H1 (cell line): Measurements from ENCODE around the gene COMP. TPM values are rescaled to one million over a fixed set of nuclear protein-coding genes. Genes with fewer than 3 reads are reported as not detected.

Experiments used
- CTCF ChIA-PET: fragments of 300-600 bp; sonication (Branson Sonifier 250); formaldehyde crosslinking; loops from one replicate; lab custom pipeline; 2021; ENCODE audit not compliant: partially characterized antibody; lab: Charles Lee
- POLR2A ChIA-PET: fragments of 300-600 bp; sonication (Branson Sonifier 250); formaldehyde crosslinking; loops from one replicate; lab custom pipeline; 2021; ENCODE audit warnings: inconsistent platforms; ENCODE audit not compliant: partially characterized antibody; lab: Charles Lee
- DNase-seq, 2 experiments: peaks; one replicate each; pipeline versions ENCODE4 v3.0.0 to v3.0.0-alpha.2; 2010 to 2022; ENCODE audit warnings: low spot score in 2 of 2, low read depth in 1 of 2, mixed read lengths in 1 of 2
- FAIRE-seq: peaks from 2 replicates; lab custom pipeline; 2011; peaks lifted over from hg19 to GRCh38; lab: Jason Lieb, UNC
- H2AFZ ChIP-seq: 2 replicates; pipeline ENCODE4 v1.8.1; 2012; ENCODE audit warnings: low read length, inconsistent platforms
- H2AK5ac ChIP-seq: 2 replicates; pipeline ENCODE4 v1.6.1; 2013; ENCODE audit warnings: low read depth, low read length
- H2BK120ac ChIP-seq: replicated peaks from 2 replicates; pipeline ENCODE3; 2013; ENCODE audit warnings: low read depth, low read length, inconsistent platforms
- H2BK12ac ChIP-seq: 2 replicates; pipeline ENCODE4 v1.6.1; 2013; ENCODE audit warnings: low read depth, low read length
- H2BK15ac ChIP-seq: 2 replicates; pipeline ENCODE4 v1.6.1; 2013; ENCODE audit warnings: low read length
- H2BK20ac ChIP-seq: 2 replicates; pipeline ENCODE4 v1.6.1; 2013; ENCODE audit warnings: low read length
- H2BK5ac ChIP-seq: 2 replicates; pipeline ENCODE4 v1.6.1; 2013; ENCODE audit warnings: low read depth, low read length
- H3K14ac ChIP-seq: 2 replicates; pipeline ENCODE4 v1.6.1; 2013; ENCODE audit warnings: inconsistent platforms; ENCODE audit not compliant: insufficient read length
- H3K18ac ChIP-seq: 2 replicates; pipeline ENCODE4 v1.6.1; 2013; ENCODE audit warnings: low read length; ENCODE audit errors: extremely low read depth
- H3K23ac ChIP-seq: 2 replicates; pipeline ENCODE4 v1.6.1; 2013; ENCODE audit warnings: inconsistent platforms; ENCODE audit not compliant: insufficient read length
- H3K23me2 ChIP-seq: 2 replicates; pipeline ENCODE4 v1.6.1; 2013; ENCODE audit warnings: low read depth, low read length
- H3K27ac ChIP-seq: 2 replicates; pipeline ENCODE4 v1.6.1; 2011; ENCODE audit warnings: low read depth, low read length, inconsistent platforms
- H3K27me3 ChIP-seq, 4 experiments: replicated peaks in 1 of 4; 1 replicate in 1 of 4; 2 replicates in 3 of 4; pipeline versions ENCODE4 v1.6.1 to v1.8.1; 2011 to 2013; ENCODE audit warnings: low read length in 3 of 4, mild to moderate bottlenecking in 3 of 4, inconsistent platforms in 2 of 4, mixed read lengths in 2 of 4, moderate library complexity in 1 of 4; ENCODE audit not compliant: control insufficient read depth in 3 of 4, insufficient read depth in 3 of 4; ENCODE audit errors: extremely low read depth in 1 of 4
- H3K36me3 ChIP-seq, 4 experiments: 2 replicates each; pipeline versions ENCODE4 v1.6.1 to v1.8.1; 2011 to 2013; ENCODE audit warnings: mild to moderate bottlenecking in 4 of 4, low read length in 3 of 4, moderate library complexity in 2 of 4, control low read depth in 1 of 4, inconsistent platforms in 1 of 4; ENCODE audit not compliant: insufficient read depth in 4 of 4, control insufficient read depth in 2 of 4
- H3K4ac ChIP-seq: replicated peaks from 2 replicates; pipeline ENCODE3; 2013; ENCODE audit warnings: low read length, low read depth, mixed read lengths, inconsistent platforms; ENCODE audit not compliant: insufficient read length
- H3K4me1 ChIP-seq, 4 experiments: replicated peaks in 1 of 4; 1 replicate in 1 of 4; 2 replicates in 3 of 4; pipeline versions ENCODE4 v1.6.1 to v1.8.1; 2011 to 2013; ENCODE audit warnings: low read length in 3 of 4, inconsistent platforms in 2 of 4, mixed read lengths in 1 of 4; ENCODE audit not compliant: insufficient read depth in 4 of 4, control insufficient read depth in 3 of 4
- H3K4me2 ChIP-seq, 2 experiments: 2 replicates each; pipeline versions ENCODE4 v1.6.1 to v1.8.1; 2011 to 2013; ENCODE audit warnings: low read depth in 2 of 2, low read length in 2 of 2, control low read depth in 1 of 2, inconsistent platforms in 1 of 2, mild to moderate bottlenecking in 1 of 2; ENCODE audit not compliant: insufficient read depth in 1 of 2
- H3K4me3 ChIP-seq, 4 experiments: fragments of 200-600, 300-600 bp in 1 of 4; sonication (generic), shearing (Covaris generic), sonication (Bioruptor Twin) in 1 of 4; 2 replicates each; pipeline versions ENCODE4 v1.5.1 to v1.8.1; 2011 to 2016; ENCODE audit warnings: low read length in 4 of 4, low read depth in 3 of 4, control low read depth in 2 of 4, inconsistent platforms in 2 of 4, mild to moderate bottlenecking in 2 of 4, mixed read lengths in 1 of 4, moderate library complexity in 1 of 4; ENCODE audit not compliant: insufficient read depth in 2 of 4; ENCODE audit errors: extremely low read depth in 1 of 4
- H3K56ac ChIP-seq: replicated peaks from 2 replicates; pipeline ENCODE3; 2013; ENCODE audit warnings: low read depth, mild to moderate bottlenecking, mixed read lengths, low read length, inconsistent platforms; ENCODE audit not compliant: insufficient read length
- H3K79me1 ChIP-seq: 2 replicates; pipeline ENCODE4 v1.6.1; 2013; ENCODE audit warnings: low read depth, low read length, control low read depth
- H3K79me2 ChIP-seq, 2 experiments: 2 replicates each; pipeline versions ENCODE4 v1.6.1 to v1.8.1; 2012 to 2013; ENCODE audit warnings: low read length in 2 of 2, mild to moderate bottlenecking in 2 of 2, inconsistent platforms in 1 of 2; ENCODE audit not compliant: insufficient read depth in 2 of 2, control insufficient read depth in 1 of 2
- H3K9ac ChIP-seq, 4 experiments: replicated peaks in 1 of 4; 1 replicate in 1 of 4; 2 replicates in 3 of 4; pipeline versions ENCODE4 v1.6.1 to v1.8.1; 2011 to 2013; ENCODE audit warnings: low read depth in 3 of 4, low read length in 3 of 4, control low read depth in 2 of 4, mild to moderate bottlenecking in 2 of 4, moderate library complexity in 2 of 4, inconsistent platforms in 1 of 4; ENCODE audit errors: extremely low read depth in 1 of 4
- H3K9me3 ChIP-seq, 2 experiments: 2 replicates each; pipeline versions ENCODE4 v1.6.1 to v1.8.1; 2012 to 2013; ENCODE audit warnings: mild to moderate bottlenecking in 2 of 2, moderate library complexity in 2 of 2, control low read depth in 1 of 2, inconsistent platforms in 1 of 2, low read depth in 1 of 2, low read length in 1 of 2, mixed read lengths in 1 of 2; ENCODE audit not compliant: insufficient read depth in 2 of 2
- H4K20me1 ChIP-seq, 2 experiments: replicated peaks in 1 of 2; 2 replicates each; pipeline versions ENCODE3 to v1.8.1; 2011 to 2013; ENCODE audit warnings: inconsistent platforms in 2 of 2, low read length in 2 of 2, mild to moderate bottlenecking in 1 of 2; ENCODE audit not compliant: insufficient read depth in 2 of 2, control insufficient read depth in 1 of 2
- H4K5ac ChIP-seq: 2 replicates; pipeline ENCODE4 v1.6.1; 2013; ENCODE audit warnings: low read length, low read depth, mixed read lengths, inconsistent platforms; ENCODE audit not compliant: insufficient read length
- H4K8ac ChIP-seq: 2 replicates; pipeline ENCODE4 v1.8.0; 2013; ENCODE audit warnings: mild to moderate bottlenecking, moderate library complexity, low read length, inconsistent platforms; ENCODE audit not compliant: insufficient read depth; ENCODE audit errors: extremely low read depth
- H4K91ac ChIP-seq: replicated peaks from 2 replicates; pipeline ENCODE3; 2013; ENCODE audit warnings: low read length, mixed read lengths, inconsistent platforms; ENCODE audit not compliant: insufficient read length
- CBX8 ChIP-seq: fragments of 300-800, 300-1000 bp; sonication (generic); IDR thresholded peaks from 2 replicates; pipeline ENCODE4 v1.7.1; 2016; ENCODE audit warnings: low read depth, low read length, borderline replicate concordance
- EGR1 ChIP-seq: IDR thresholded peaks from 2 replicates; pipeline ENCODE4 v1.6.1; 2011; ENCODE audit warnings: low read depth, low read length, borderline replicate concordance
- GTF2F1 ChIP-seq: IDR thresholded peaks from 2 replicates; pipeline ENCODE4 v1.6.1; 2012; ENCODE audit warnings: low read depth, low read length, improper control_type of control experiment, borderline replicate concordance
- JUND ChIP-seq: IDR thresholded peaks from 2 replicates; pipeline ENCODE4 v1.6.1; 2011; ENCODE audit warnings: mild to moderate bottlenecking, improper control_type of control experiment, low read length
- MAFK ChIP-seq: IDR thresholded peaks from 2 replicates; pipeline ENCODE4 v1.6.1; 2012; ENCODE audit warnings: low read depth, mild to moderate bottlenecking, improper control_type of control experiment, low read length
- PHF8 ChIP-seq: fragments of 200-600 bp; sonication (generic); conservative IDR thresholded peaks from 2 replicates; pipeline ENCODE4 v1.7.1; 2012; ENCODE audit warnings: low read depth, mild to moderate bottlenecking, inconsistent platforms, low read length, moderate library complexity
- RNF2 ChIP-seq: fragments of 200-900, 300-1000 bp; sonication (generic); IDR thresholded peaks from 2 replicates; pipeline ENCODE4 v1.7.1; 2016; ENCODE audit warnings: borderline replicate concordance, low read depth, mild to moderate bottlenecking, antibody characterized with exemption, low read length; ENCODE audit not compliant: poor library complexity, severe bottlenecking; ENCODE audit errors: missing control alignments
- SIRT6 ChIP-seq: IDR thresholded peaks from one replicate; pipeline ENCODE4 v1.7.1; 2012; ENCODE audit warnings: low read length, inconsistent platforms
- SP4 ChIP-seq: IDR thresholded peaks from 2 replicates; pipeline ENCODE4 v1.6.1; 2012; ENCODE audit warnings: low read length, inconsistent platforms
- TAF1 ChIP-seq: IDR thresholded peaks from 2 replicates; pipeline ENCODE4 v1.6.1; 2011; ENCODE audit warnings: mild to moderate bottlenecking, low read depth, low read length
- YY1 ChIP-seq: IDR thresholded peaks from 2 replicates; pipeline ENCODE4 v1.6.1; 2011; ENCODE audit warnings: low read depth, mild to moderate bottlenecking, low read length
- WGBS, 2 experiments: shearing (Covaris generic) in 1 of 2; methylation state at CpG; one replicate each; pipeline versions ENCODE4 v1.1.6 to v1.1.7; 2013 to 2015; ENCODE audit warnings: low lambda C conversion rate in 2 of 2, mixed read lengths in 2 of 2, inconsistent platforms in 1 of 2, low coverage in 1 of 2, missing lambda C conversion rate in 1 of 2; ENCODE audit not compliant: insufficient replicate concordance in 2 of 2, insufficient coverage in 1 of 2, insufficient read length in 1 of 2; ENCODE audit errors: extremely low coverage in 1 of 2, missing lambda C conversion rate in 1 of 2; 5-methylcytosine and 5-hydroxymethylcytosine counted together
- polyA plus RNA-seq, 7 experiments: library from polyadenylated mRNA; depleted of rRNA in 3 of 7; stranded (reverse) in 5 of 7; unstranded in 2 of 7; fragments of >200 nt in 5 of 7; fragments of 200-250 nt in 2 of 7; gene quantifications; 1 replicate in 5 of 7; 2 replicates in 1 of 7; 4 replicates in 1 of 7; pipeline versions ENCODE4 v1.2.1 to v1.2.3, GENCODE V29; 2011 to 2013; ENCODE audit warnings: missing spikeins in 2 of 7, mixed read lengths in 2 of 7
- total RNA-seq: library from RNA; stranded (reverse); fragmentation: NEBNext Ultra II Directional; extraction: Animal tissue kit (Norgen Biotek cat#: 25700); gene quantifications from 2 replicates; pipeline ENCODE4 v1.2.1, GENCODE V29; 2021
- TF ChIP-seq, protein P1 (sequence below): IDR thresholded peaks from 2 replicates; pipeline ENCODE4 v1.6.1; 2011; ENCODE audit warnings: low read length, improper control_type of control experiment

COMP gene
- total and polyA plus RNA-seq, 2 of the 8 experiments (the other 6 are each of a cell fraction or from before 2014, with no cell fraction given): 0.17 TPM

DNA sequence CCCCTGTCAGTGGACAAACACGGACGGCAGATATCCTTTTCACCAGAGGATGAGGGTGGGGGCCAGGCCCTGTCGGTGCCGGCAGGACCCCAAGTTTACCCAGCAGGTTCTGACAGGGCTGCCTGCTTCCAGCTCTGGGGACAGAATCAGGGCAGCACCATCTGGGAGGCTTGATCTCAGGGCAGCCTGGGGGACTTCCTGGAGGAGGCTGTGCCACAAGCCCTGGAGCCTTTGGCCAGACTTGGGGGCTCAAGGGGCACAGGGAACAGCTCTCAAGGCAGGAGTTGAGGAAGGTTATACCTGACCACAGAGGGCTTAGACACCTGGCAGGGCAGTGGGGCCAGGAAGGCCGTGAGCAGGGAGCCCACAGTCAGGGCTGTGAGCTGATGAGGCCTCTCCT is 45.2 kb downstream of the COMP start:
- no peak overlapping the region for H2BK15ac ChIP-seq
- POLR2A ChIA-PET: interaction anchor here (1.1 to 2.0 kb wide), 2 partner anchors 15 to 27 kb away, joined by 3 to 6 read pairs; no protein-coding TSS in a partner anchor
- TF ChIP-seq SP4 (no peak), MAFK (no peak), SIRT6 (no peak), RNF2 (no peak), TAF1 (no peak), YY1 (no peak), EGR1 (no peak), JUND (no peak), CBX8 (no peak), PHF8 (no peak), GTF2F1 (no peak)
- TF ChIP-seq, protein P1, sequence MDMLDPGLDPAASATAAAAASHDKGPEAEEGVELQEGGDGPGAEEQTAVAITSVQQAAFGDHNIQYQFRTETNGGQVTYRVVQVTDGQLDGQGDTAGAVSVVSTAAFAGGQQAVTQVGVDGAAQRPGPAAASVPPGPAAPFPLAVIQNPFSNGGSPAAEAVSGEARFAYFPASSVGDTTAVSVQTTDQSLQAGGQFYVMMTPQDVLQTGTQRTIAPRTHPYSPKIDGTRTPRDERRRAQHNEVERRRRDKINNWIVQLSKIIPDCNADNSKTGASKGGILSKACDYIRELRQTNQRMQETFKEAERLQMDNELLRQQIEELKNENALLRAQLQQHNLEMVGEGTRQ: no peak

More for the DNA sequence above, 45.2 kb downstream of the COMP start:
- no peak overlapping the region for H3K9ac ChIP-seq
- peak overlapping the region; percentile 27 for H4K91ac ChIP-seq
- H4K5ac ChIP-seq: no peak overlapping the region
- CTCF ChIA-PET: interaction anchor here (0.8 to 2.1 kb wide), 3 partner anchors 30 to 158 kb away, joined by 3 to 5 read pairs (median 3); partner anchors contain the start of gene REX1BD
- H3K14ac ChIP-seq: no peak overlapping the region
- H2BK5ac ChIP-seq: no peak overlapping the region
- no peak overlapping the region for H3K18ac ChIP-seq
- H3K4ac ChIP-seq: no peak overlapping the region
- DNase-seq (no peak), FAIRE-seq (no peak)
- peaks cover 0 to 24% (median 11%) of the 10 kb centered on the region in 4 experiments; a peak in 6 of 7 replicates for H3K4me1 ChIP-seq
- WGBS, 2 experiments: 94% methylated on average over 5 of the region's 5 CpGs; no CpG with 5 or more reads in 1 of the 2 experiments
- H4K8ac ChIP-seq: no peak overlapping the region
- H3K56ac ChIP-seq: no peak overlapping the region
- no peak overlapping the region for H3K4me3 ChIP-seq
- H3K23me2 ChIP-seq: no peaks in the 10 kb centered on the region; the same call in 1 of the 2 replicates
- H3K27me3 ChIP-seq: no peaks in the 10 kb centered on the region; a peak in 1 of 7 replicates
- H2BK12ac ChIP-seq: no peak overlapping the region
- no peak overlapping the region for H2AK5ac ChIP-seq
- H3K23ac ChIP-seq: no peak overlapping the region
- no peak overlapping the region for H2BK120ac ChIP-seq
- H4K20me1 ChIP-seq: peaks cover 3% of the 10 kb centered on the region in 2 experiments
- no peaks in the 10 kb centered on the region for H3K79me1 ChIP-seq
- no peak overlapping the region for H3K4me2 ChIP-seq
- no peak overlapping the region for H2AFZ ChIP-seq
- H2BK20ac ChIP-seq: no peak overlapping the region
- peak overlapping the region; percentile 58; the same call in 1 of the 2 replicates for H3K27ac ChIP-seq
- no peaks in the 10 kb centered on the region for H3K9me3 ChIP-seq
- H3K36me3 ChIP-seq: no peaks in the 10 kb centered on the region
- no peaks in the 10 kb centered on the region for H3K79me2 ChIP-seq
